Activated CD4-positive, alpha-beta T cell treated with anti-CD3 and anti-CD28 coated beads, Interleukin-2, amount 50 U/mL, for 24 hours (primary cell): ENCODE results near the gene RASGRP2.

Experiments
- DNase-seq, 2 donors: peaks; one replicate each; pipeline ENCODE4 v3.0.0-alpha.2; 2020; ENCODE audit warnings: low read depth in 1 of 2, low spot score in 1 of 2

RASGRP2 gene

GRCh38 chr11:64743591-64744543 is at the start of gene RASGRP2:
RASGRP2 (minus strand) TSS chr11:64744142; CDS start chr11:64742866, 1,276 bp downstream.
- DNase-seq, result peak in 1 of 2 donors; percentile 56

- DNase-seq, result no peak
Observed at GRCh38 chr11:64792482-64792881, 48.5 kb upstream of the RASGRP2 start.

DNA sequence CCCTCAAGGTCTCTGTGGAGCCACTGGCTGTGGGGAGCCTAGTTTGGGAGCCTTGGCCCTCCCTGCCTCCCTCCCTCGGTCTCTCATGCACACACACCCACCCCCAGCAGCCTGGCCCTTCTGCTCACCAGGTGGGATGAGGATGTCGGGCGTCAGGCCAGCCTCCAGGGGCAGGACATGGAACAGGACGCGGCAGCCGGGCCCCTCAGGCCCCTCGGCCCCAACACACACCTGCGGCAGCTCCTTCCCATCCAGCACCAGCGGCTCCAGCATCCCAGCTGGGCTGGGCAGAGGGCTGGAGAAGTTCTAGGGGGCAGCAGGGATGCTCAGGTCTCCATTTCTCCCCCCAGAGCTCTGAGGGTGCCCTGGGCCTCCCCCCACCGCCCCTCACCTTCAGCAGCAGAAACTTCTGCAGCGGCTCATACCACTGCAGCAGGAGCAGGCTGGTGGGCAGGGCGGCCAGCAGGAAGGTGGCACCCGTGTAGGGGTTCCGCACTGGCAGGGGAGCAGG is 47.9 kb upstream of the RASGRP2 start:
- DNase-seq, result no peak

DNA sequence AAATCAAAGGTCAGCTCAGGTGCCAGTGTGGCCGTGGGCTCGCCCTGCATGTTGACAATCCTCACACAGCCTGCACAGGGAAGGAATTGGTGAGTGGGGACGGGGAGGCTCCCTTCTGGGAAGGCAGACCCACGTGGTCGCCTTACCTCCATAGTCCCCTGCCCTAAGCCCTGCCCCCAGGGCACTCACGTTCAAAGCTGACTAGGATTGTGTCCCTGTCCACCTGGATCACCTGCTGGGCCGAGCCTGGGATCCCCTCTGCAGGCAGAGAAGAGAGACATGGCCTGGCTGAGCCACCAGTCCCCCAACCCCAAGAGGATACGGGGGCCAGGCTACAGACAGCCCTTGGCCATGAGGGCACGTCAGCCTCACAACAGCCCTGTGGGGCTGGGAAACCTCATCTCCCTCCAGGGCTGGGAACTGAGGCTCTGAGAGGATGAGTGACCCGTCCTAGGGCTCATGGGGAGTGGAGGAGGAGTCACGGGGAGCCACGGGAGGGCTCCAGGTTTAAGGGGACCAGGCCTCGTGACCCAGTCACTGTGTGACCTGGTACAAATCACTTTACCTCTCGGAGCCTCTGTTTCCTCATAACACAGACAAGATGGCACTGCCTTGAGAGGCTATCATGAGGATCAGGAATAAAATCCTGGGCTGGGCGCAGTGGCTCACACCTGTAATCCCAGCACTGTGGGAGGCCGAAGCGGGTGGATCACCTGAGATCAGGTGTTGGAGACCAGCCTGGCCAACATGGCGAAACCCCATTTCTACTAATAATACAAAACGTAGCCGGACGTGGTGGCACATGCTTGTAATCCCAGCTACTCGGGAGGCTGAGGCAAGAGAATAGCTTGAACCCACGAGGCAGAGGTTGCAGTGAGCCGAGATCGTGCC is 46.5 kb upstream of the RASGRP2 start:
- DNase-seq, result no peak

GRCh38 chr11:64789331-64790204 is 45.6 kb upstream of the RASGRP2 start:
- DNase-seq, result no peak

DNA sequence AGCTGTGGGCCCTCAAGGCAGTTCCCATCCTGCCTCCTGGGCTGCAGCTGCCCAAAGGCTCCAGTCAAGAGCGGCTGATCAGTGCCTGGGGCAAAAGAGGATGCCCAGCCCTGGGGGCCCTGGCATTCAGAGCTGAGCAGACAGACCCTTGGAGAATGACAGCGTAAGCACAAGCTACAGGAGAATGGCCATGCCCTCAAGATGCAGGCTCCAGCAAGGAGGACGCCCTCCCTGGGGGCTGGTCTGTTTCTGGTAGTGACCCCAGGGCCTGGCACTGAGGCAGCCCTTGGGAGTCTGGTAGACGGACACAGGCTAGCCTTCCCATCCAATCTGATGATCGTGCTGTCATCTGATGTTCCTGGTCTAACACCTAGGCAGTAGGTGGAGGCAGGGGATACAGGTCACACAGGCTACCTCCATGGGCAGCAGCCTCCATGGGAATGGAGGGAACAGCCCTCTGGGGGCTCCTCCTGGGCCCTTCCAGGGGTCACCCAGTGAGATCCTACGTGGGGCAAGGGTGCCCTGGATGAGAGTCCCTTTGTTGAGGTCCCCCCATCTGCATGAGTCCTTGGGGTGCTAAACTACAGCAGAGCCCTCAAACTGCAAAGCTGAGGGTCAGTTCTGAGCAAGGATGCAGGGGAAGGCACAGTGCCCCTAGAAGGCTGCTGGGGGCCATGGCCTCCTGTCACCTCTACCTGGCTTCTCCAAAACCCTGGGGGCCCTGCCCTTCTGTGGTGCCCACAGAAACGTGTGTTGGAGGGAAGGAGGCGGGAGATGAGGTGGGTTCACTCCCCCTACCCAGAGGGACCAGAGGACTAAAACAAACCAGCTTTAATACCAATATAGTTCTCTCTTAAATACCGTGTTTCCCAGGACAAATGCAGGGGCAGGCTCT is 44.6 kb upstream of the RASGRP2 start:
- no peak for DNase-seq

DNA sequence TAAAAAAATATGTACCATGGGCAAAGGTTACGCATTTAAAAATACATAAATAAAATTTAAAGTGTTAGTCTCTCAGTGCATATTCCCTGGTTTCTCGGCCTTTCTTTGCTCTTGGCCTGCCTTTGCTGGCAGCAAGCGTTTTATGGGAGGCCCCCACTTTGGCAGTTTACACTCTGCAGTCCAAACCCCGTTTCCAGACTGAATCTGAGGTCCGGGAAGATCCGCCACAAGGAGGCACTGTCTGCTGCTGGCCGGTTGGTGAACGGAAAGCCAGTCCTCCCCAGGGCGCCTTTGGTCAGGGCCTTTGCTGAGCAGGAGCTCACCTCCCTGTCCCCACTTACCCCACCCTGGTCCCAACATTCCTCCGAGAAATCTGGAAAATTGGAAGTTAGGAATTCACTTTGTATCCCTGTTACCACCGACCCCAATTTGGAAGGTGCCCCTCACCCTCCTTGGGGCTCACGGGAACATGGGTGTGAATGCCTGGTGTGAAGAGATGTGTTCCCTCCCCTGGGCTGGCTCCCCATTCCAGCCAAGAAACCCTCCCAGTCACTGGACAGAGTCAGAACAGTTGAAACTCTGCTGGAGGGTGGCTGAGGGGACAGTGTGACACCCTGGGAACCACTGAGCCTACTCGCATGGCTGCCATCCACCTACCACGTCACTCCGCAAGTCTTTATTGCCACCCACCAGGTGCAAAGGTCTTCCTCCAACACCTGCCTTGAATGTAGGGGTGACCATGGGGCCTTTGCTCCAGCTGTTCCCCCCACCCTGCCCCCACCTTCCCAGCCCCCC is 43.8 kb upstream of the RASGRP2 start:
- no peak for DNase-seq

DNA sequence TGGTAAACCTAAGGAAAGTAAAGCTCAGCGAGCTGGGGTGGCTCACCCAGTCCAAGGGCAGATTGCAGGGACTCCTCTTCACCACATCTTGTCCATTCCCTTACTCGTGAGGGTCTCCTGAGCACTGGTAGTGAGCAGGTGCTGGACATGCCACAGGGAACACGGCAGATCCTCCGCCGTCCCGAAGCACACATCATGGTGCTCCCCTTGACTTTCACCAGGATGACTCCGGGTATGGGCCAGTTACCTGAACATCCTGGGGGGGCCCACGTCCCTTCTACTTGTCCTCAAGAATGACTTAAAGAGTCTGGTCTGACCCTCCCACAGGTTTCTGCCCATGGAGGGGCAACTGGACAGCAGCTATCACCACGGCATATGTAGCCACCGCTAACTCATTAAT is 42.4 kb upstream of the RASGRP2 start:
- DNase-seq, result no peak

GRCh38 chr11:64784813-64785581 is 41.1 kb upstream of the RASGRP2 start:
- no peak for DNase-seq

- peak; percentile 94 to 100 for DNase-seq
Observed at GRCh38 chr11:64778473-64779298, 34.7 kb upstream of the RASGRP2 start, which contains the start of gene SF1. SF1 (minus strand) TSS chr11:64778542; CDS start chr11:64778392, 150 bp downstream.

DNA sequence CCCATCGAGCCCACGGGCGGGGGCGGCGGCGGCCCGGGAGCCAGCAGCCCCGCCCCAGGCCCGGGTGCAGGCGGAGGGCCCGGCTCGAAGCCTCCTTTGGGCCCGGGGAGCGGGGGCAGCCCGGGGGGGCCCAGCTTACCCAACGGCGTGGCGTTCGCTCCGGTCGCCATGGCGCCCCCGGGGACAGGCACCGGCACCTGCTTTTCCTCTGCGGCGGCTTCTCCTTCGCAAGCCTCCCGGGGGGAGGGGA is 34.2 kb upstream of the RASGRP2 start:
- DNase-seq, result no peak

- peak; percentile 60 to 63 for DNase-seq
Observed at GRCh38 chr11:64777449-64778222, 33.7 kb upstream of the RASGRP2 start.

GRCh38 chr11:64776875-64777274 is 32.9 kb upstream of the RASGRP2 start:
- DNase-seq, result no peak

DNA sequence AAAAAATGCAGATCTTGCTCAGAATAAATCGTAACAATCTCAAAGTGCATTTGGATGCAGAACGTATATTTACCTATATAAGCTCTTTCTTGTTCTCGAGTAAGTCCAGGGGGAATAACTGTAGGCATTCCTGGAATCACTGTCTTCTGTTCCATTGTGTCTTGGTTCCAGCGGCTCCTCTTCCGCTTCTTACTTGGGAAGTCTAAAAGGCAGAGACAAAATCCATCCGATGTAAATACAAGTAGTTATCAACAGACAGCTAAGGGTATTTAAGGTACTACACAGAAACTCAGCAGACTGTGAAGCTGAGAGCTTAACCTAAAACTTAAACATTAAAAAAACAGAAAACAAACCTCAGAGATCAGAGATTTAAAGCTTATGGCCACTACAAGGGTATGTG is 32.5 kb upstream of the RASGRP2 start:
- DNase-seq, result no peak

DNA sequence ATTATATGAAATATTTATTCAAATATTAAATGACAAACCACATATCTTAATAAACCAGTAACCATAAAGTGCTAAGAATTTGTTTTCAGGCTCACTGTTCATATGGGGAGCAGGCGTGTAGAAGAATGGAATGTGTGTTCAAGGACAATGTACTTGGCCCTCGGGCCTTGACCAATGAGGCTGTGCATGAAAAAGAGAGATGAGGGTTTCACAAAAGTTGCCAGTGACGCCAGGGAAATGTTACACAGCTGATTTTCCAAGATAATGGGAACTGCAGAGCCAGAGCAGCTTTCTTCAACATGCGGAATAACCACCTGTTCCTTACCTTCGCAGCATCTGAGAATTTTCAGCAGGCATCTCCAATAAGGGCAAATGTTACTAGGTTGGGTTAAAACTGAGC is 30.2 kb upstream of the RASGRP2 start:
- no peak for DNase-seq

- DNase-seq, result no peak
Observed at GRCh38 chr11:64772303-64773018, 28.5 kb upstream of the RASGRP2 start.
